HG02678 (cell line): ENCODE results near the gene SUCLG1.
A peak's percentile ranks its signal among the peaks of the same experiment; 100 is the strongest.

ENCODE experiments used
- ATAC-seq: cut with Tn5 transposase; IDR thresholded peaks from one replicate; pipeline ENCODE4 v1.9.1; 2021; ENCODE audit warnings: mild to moderate bottlenecking, moderate library complexity; ENCODE audit not compliant: unreplicated experiment

Gene SUCLG1

DNA sequence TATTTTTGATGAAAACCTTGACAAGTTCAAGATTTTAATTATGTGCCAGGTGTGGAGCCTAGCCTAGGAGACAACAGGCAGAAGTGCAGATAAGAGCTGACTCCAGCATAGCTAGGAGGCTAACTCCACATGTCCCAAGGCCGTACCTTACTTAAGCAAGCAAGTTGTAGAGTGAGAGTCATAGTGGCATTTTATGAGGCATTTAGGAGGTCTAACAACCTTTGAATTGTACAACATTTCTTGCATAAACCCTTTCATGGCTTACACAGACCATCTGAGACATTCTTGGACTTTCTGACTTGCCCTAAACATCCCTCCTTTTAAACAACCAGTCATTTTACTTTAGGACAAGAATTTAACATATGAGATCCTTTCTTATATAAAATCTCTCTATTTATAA is 8.3 kb upstream of the SUCLG1 start:
- ATAC-seq = no peak

DNA sequence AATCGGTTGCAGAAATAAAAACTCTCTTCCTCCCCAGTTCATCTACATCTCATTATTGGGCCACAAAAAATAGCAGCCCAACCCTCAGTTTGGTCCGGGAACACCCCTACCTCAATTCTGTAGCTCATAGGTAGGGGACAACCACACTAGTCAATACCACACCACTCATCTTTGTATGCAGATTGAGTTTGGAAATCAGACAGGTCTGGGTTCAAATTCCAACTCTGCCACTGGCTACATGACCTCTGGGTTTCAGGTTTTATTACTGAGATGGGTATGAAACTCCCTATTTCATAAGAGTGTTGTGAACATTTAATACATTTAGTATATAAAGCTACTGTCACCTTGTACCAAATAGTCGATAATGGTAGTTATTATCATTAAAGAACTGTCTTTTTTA is 2.2 kb upstream of the SUCLG1 start:
- ATAC-seq = no peak

DNA sequence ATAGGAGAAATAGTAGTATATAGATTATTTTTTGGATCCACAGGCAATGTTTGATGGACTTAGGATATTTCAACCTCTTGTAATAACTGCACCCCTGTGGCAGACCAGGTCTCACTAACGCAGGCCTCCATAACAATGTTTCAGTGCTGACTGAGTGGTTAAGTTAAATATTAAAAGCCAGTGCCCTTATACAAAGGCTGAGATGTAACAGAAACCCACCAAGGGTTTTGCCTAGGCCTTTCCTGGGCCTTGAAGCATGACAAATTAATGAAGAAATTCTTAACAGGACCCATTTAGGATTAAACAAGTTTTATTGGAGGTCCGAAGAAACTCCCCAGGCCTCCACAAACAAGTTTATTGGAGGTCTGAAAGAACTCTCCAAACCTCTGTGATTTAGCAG is 1.6 kb upstream of the SUCLG1 start:
- no peak for ATAC-seq

DNA sequence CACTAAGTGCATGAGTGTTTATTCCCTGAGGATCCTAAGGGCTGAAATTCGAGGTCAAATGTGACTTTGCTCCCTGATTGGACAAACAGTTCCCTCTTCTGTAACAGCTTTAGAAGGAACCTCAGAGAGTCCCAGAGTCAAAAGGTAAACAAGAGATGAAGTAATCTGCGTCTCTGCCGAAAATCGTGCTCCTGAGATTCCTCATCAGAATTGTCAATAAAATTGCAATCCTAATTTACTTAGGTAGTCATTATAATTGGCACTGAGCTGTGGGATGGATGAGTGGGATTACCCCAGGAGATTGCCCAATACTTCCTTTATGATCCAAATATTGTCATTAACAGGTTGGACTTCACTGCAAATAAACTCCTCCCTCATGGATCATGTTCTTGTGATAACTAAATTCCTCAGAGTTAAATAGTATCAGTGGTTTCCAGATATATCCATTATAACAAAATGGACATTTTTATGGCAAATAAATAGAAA is 907 bp upstream of the SUCLG1 start:
- ATAC-seq = no peak

DNA sequence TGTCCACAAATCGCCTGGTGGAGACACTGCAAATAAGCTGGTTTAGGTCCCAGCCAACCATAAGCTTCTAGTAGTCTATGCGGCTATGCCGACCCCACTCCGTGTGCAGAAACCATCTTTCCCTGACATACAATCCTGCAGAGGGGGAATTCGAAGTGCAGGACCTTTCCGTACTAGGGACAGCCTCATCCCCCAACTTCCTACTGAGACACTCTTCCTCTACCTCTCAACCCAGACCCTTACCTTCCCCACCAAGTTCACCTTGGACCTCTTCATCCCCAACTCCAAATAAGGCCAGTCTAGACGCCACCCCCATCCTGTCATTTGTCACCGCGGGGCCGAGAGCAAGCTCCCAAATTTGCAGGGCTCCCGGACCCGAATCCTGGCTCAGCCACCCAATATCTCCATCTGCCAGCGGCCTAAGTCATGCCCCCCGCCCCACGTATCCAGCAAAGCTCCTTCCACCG is 496 bp downstream of the SUCLG1 start:
- peak; percentile 29 for ATAC-seq

DNA sequence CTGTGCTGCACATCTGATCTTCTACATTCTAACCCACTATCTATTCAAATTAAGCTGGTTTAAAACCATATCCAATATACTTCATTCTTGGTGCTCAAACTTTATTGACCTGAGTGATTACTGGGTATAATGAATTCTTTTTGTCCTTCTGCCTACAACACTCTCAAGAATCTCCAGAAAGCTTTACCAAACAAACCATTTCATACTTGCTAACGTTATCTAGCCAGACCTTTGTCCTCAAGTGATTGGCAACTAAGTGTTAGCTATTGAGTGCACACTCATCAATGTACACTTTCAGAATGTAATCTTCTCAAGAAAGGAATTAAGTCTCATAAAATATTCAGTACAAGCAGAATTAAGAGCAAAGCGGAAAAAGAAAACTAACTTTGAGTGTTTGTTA is 1.4 kb downstream of the SUCLG1 start:
- no peak for ATAC-seq

DNA sequence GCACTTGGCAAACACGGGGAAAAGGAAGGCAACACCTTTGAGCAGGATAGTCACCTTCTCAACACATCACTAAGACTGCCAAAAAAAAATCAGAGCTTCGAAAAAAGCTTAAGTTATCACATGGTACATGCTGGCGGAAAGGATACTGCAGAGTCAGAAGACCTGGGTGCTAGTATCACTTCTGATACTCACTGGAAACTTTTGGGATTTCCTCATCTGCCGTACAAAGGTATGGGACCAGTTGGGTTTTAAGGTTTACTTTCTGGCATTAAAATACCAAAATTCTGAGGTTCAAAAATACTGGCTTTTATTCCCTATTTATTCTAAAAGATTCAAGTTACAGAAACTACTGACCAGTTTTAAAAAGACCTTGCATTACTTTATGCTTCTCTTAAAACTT is 2.9 kb downstream of the SUCLG1 start:
- no peak for ATAC-seq

DNA sequence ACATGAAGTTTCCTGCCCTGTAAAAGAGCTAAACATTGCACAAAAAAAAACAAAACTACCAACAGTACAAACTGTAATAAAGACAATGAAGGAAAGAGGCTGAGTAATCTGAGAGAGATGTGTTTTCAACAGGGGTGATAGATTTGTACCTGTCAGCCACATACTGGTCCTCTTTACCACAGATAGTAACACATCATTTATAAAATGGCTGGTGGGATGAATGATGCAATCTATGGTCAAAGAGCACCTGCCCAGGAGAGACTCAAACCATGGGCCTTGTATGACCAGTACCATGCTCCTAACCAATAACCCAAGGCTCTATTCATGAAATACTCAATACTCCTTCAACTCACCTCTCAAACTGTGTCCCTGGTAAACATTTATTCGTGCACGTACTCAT is 4.5 kb downstream of the SUCLG1 start:
- ATAC-seq = no peak

DNA sequence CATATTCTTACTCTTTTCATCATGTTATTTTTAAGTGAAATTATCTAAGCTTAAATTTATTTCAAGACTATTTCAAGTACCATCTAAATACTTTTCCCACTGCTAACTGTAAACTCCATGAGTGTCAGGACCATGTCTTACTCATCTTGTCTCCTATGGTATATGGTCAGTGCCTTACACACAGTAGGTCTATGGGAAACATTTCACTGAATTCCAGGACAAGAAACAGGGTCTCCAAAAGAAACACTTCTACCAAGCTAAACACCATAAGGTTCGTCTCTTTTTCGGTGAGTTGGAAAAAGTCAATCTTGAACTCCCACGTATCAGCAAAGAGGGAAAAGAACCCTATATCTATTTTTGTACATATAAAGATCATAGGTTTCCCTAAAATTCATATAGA is 6.5 kb downstream of the SUCLG1 start:
- ATAC-seq = no peak

DNA sequence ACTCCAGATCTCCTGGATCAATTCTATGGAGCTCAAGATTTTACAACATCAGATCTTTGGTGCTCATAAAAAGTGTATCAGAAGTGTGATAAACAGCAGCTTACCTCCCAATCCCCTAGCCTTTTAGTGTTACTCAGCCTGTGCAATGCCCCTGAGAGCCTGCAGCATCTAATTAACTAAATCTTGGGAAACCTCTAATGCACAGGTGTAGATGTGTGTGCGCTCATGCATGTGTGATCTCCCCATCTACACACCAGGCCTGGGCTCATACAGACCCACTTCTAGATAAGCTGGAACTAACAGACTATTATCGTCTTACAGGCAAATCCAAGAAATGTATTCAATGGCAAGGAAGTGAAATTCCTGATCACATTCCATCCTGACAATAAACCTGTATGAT is 7.5 kb downstream of the SUCLG1 start:
- no peak for ATAC-seq

DNA sequence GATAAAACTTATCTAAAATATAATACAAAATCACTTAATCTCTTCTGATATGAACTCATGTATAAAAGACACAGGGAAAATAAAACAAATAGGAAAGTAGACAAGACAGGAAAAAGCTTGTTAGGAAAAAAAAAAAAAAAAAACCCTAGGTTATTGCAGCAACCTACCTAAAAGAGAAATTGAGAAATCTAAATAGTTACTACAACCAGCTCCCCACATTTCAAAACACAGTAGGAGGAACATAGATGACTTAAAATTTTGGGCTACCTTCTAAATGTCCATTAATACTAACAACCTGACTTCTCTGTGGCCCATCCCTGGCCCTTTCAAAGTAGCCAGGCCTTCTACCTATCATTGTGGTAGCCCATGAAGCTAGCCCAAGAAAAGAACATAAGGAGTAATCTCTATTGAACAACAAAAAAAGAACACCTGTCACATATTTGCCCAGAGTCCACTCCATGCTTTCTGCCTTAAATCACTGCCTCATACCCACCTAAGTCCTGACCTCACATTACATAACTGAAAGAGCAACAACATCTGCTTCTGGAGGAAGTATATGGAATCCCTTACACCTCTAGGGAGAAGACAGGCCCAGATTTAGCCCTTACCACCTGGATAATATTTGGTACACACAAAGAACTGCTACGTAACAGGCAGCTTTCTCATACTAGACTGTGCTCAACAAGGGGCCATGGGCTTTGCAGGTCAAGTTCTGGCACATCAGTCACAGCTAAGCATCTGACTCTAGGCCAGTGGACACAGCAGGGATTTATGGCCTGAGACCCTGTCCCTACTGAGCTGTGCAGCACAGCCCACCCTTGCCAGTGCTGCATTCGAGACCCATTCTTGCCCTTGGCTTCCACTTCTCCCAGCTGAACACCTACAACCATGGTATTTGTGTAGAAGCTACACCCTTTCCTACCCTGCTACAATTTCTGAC is 8.5 kb downstream of the SUCLG1 start:
- ATAC-seq = no peak

DNA sequence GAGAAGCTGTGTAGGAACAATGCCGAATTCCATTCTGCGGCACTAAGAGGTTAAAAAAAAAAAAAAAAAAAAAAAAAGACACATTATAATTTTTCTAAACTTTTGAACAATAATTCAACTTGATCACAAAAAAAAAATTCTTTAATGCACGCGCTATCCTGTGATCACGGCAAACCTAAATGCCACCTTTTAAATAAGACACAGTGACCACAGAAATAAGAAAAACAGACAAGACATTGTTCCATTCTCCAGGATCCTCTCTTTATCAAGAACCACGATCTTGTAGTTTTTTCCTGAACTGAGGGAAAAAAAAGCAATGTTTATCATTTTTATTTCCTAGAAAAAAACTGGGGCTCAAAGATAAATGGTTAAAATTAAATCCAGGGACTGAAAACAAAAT is 9.4 kb downstream of the SUCLG1 start:
- no peak for ATAC-seq

DNA sequence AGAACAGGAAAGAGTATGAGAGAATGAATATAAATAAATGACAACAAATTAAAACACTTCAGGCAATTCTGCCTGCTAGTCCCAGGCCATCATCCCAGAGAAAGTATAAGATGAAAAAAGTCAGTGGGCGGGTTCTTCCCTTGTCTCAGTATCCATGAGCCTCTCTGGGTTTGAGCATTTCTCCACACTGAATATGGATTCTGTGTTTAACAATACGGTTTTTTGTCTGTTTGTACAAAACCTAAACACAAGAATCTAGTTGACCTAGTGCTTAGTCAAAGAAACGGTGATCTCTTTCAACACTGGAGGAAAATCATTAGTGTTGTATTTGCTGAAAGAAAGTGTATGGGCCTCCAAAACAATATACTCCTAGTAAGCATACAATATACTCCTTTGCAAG is 10.0 kb downstream of the SUCLG1 start:
- ATAC-seq = no peak

DNA sequence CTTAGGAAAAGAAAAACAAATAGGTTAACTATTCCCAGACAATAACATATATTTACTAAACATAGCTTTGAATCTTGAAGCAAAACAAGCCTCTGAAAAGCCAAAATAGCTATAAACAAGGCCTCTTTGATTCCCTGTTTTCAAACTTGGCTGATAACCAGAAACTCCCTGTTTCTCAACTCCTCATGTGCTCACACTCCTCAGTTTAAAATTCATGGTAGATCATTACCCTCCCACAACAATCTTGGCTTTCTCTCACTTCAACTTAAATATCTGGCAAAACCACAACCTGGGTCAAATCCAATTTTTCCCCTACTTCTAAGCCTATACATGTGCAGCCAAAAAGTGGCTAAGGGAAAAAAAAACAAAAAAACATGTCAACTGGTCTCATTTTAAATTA is 15.6 kb downstream of the SUCLG1 start:
- no peak for ATAC-seq

DNA sequence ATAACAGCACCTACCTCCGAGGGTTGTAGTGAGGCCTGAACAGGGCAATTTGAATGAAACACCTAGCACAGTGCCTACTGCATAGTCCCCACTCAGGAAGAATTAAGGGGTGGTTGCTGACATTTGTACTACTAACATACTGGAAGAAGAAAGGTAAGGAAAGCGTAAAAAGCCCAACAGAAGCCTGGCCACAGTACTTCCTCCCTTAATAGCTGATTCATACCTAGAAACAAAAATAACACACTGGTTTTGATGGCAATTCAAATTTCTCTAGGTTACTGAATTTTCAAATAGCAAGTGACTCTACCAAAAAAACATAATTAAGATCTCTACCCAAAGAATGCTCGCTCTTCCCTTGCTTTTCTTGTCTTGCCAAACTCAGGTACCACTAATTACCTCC is 16.2 kb downstream of the SUCLG1 start:
- no peak for ATAC-seq

DNA sequence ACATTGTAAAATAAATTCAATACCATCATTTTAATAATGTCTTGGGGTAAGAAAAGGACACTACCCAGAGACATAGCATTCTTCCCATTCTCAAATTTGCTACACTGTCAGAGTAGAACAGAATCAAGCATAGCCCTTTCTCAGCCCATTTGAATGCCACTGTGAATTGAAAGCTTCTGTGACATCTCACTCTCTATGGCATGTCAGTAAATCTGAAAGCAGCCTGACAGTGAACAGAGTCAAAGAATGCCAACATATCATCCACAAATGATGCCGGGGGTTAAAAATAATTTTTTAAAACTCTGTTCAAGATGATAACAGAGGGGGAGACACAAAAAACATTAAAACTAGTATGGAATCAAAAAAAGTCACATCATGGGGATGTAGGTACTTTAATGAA is 17.6 kb downstream of the SUCLG1 start:
- ATAC-seq = no peak

DNA sequence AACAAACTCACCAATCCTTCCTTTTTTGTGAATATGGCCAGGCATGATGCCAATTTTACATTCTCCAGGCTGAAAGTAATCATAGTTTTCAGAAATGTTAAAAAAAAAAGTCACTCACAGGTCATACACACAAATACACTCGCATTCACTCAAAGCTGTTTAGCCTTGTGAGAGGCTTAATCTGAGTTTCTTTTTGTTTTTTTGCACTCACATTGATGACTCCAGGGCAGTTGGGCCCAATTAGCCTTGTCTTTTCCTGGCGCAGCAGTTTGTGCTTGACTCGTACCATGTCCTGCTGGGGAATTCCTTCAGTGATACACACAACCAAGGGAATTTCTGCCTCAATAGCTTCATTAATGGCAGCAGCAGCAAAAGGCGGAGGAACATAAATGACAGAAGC is 18.0 kb downstream of the SUCLG1 start:
- no peak for ATAC-seq

DNA sequence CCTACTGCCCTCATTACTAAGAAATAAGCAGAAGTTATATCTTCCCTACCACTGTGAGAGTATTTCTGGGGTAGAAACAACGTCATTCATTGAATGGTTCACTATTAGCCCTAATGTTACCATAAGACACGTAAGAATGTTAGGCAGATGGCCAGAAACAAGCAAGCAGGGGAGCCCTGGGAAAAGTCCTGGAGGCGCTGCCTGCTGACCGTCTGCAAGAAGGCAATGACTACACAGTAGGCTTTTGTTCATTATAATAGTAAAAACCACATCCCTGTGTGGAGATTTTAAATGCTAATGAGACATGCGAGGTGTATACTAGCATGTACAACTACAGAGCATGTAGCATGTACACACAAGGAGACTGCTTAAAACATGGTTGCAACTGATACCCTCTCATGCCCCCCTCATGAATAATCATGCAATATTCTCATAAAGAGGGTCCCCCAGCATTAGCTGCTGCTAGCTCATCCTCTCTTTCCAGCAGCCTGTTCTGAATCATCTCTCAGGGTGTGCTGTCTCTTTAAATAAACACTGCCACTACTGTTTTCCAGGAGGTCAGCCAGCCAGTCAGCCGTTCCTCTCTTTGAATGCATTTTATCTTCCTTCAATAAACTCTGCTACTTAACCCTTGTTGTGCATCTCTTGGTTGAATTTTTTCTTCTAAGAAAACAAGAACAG is 23.6 kb downstream of the SUCLG1 start:
- ATAC-seq = no peak

DNA sequence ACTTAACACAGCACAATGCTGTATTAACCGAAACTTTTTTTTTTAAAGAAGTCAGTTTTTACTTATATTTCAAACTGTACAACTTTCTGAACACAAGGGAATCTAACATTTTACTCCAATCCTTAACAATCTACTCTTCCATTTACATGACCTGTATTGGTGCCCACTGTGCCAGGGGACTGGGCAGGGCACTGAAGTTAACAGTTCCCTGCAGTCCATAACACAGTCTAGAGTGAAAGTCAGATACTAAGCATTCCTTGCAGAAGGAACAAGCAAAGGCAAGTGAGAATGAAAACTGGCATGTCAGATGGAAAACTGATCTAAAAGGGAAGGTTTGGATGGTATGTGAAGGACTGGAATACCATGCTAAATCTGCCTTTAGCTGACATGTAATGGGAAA is 29.8 kb downstream of the SUCLG1 start:
- ATAC-seq = no peak

DNA sequence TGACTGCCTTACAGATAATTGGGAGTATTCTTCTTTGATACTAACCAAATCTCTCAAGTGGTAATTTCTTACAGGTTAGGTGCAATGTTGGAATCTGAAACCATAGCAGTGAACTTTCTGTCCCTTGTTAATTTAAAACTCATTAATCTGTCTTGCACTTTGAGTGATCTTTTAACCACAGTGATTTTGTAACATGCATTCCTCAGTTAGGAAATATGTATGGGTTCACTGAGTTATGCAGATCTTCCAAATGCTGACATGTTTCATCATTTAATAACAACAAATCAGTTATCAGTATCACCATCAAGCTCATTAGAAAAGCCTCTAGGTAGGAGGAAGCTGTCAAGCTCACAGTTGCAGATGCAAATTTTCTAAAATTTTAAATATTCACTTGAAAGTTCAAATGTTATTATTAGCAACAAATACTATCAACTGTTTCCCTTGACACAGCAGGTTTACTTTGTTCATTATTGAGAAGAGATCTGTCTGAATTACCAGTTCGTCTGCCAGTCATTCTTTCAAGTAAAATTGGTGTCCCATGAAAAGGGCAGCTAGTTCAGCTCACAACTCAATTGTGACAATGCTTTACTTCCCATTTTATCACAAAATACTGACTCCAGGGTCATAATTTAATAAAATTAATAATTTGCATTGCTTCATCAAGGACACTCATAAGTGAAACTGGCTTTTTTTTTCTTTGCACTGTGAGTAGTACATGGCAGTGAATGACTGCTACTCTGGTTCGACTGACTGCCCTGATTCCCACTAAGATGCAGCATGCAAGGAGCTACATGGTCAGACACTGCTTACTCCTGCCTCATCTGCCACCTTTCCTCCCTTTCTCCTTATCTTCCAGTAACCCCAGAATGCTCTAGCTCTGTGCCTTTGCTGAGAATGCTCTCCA is 31.6 kb downstream of the SUCLG1 start:
- peak; percentile 71 for ATAC-seq

DNA sequence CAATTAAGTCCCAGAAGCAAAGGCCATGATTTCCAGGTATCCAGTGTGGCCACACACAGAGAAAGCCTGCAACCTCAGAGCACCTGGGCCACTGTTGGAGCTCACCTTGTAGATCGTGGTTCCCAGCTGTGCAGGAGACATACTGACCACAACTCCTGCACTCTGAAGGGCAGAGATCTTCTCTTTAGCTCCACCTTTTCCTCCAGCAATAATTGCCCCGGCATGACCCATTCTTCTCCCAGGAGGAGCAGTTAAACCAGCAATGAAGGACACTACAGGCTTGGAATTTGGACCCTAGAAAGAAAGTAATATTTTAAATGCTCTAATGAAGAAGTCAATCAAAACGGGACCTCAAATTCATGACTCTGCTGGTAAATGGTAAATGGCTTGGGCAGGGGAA is 33.8 kb downstream of the SUCLG1 start:
- ATAC-seq = no peak
